Activated naive CD8-positive, alpha-beta T cell treated with anti-CD3 and anti-CD28 coated beads, Interleukin-2, amount 50 U/mL, for 16 hours (primary cell): ENCODE data around the gene TRAPPC13.
"Not testable (repeated sequence)": the region's sequence is repeated elsewhere in the genome, so short reads cannot be mapped to it uniquely, and the experiment has no call there.

ENCODE experiments used
- DNase-seq: peaks from one replicate; pipeline ENCODE4 v3.0.0-alpha.2; 2020; ENCODE audit warnings: low read depth, low spot score

TRAPPC13 gene, protein sequence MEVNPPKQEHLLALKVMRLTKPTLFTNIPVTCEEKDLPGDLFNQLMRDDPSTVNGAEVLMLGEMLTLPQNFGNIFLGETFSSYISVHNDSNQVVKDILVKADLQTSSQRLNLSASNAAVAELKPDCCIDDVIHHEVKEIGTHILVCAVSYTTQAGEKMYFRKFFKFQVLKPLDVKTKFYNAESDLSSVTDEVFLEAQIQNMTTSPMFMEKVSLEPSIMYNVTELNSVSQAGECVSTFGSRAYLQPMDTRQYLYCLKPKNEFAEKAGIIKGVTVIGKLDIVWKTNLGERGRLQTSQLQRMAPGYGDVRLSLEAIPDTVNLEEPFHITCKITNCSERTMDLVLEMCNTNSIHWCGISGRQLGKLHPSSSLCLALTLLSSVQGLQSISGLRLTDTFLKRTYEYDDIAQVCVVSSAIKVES

DNA sequence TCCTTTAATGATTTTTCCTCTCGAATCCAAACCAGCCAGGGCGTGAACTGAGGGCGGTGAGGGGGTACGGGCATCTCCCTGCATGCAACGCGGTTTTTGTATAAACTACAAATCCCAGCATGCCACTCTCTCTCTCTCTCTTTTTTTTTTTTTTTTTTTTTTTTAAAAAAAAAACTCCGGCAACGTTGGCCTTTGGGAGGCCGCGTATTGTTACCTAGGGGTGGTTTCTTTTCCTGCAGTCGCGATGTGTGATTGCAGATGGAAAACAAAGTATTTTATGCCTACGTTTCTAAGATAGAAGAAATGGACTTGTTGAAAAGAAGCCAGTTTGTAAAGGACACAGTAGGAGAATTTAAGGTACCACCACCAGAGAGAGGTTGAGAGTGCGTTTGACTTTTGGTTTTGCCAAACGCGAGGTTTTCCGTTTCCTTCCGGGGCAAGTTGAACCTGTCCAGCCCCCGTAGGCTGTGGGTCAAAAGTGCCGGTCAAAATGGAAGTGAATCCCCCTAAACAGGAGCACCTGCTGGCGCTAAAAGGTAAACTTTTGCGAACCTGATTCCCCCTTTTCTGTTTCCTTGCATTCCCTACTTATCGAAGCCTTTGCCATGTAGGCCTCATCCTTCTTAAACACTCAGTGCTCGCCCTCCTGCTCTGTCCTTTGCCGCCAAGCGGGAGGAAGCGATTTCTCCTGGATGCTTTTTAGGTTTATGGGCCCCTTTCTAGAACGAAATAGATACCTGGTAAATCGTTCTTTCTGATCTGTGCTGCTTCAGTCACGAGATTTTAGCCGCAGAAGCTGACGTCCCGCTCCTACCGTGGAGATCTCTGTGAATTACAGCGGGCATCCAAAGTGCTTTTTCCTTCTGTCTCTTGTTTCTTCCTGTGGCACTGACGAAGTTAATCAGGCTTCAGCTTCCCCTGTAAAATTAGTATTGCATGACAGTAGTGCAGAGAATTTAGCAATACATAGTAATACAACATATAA, at the start of gene TRAPPC13, which contains the start of gene SHLD3:
TRAPPC13 (plus strand) TSS at position 457 of the 985 bp plus-strand sequence; CDS start at position 491, 34 bp downstream.
SHLD3 (plus strand) TSS at position 457 of the 985 bp plus-strand sequence. CDS start 4,561 bp downstream, outside the sequence.
- DNase-seq: peak; percentile 48

GRCh38 chr5:65577141-65577540, 47.7 kb upstream of the TRAPPC13 start:
- no peak for DNase-seq

DNA sequence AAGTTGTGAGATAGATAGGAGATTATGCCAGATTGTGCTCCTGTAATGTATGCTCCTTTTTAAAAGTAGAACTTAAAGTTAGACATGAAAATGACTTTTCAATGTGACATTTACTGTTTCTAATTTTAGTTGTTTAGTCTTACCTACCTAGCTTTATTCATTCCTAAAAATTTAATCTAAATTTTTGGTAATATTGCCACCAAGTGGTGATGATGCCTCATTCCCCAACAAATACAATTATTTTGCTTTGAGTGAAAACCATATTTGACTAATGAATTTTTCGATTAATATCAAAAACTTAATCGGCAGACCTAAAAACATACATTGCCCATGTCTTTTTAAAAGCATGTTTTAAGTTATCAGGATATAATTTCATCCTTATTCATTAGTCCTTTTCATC, 36.1 kb upstream of the TRAPPC13 start:
- DNase-seq: no peak

GRCh38 chr5:65601761-65602160, 23.1 kb upstream of the TRAPPC13 start:
- DNase-seq: not testable (repeated sequence)

DNA sequence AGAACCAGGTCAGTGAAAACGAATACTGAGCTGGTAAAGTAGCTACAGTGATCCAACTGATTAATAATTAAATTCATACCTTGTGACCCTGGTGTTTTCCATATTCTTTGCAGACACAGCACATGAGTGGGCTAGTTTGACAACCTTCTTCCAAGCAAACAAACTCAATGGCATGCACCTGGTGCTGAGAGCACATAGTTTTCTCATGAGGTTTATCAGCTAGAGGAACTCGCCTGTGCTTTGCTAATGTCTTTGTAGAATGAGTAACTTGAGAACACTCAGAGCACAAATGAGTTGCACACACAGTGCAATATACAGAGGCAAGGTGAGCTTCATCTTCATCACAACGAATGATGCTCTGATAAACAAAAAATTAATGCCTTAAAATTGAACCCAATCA, 13.3 kb upstream of the TRAPPC13 start:
- no peak for DNase-seq

DNA sequence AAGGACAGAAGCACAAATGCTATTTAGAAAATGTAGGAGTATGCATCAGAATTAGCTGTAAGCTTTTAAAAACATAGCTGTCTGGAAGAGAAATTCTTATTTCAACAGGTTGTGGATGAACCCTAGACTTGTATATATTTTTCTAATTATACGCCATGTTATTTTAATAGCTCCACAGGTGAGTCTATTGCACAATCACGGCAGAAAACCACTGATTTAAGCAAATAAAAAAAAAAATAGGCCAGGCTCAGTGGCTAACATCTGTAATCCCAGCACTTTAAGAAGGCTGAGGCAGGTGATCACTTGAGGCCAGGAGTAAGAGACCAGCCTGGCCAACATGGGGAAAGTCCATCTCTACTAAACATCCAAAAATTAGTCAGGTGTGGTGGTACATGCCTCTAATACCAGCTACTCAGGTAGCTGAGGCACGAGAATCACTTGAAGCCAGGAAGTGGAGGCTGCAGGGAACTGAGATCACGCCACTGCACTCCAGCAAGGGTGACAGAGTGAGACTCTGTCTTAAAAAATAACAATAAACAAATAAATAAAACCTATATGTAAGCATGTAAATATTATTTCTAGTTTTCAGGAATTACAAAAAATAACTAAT, 12.4 kb upstream of the TRAPPC13 start:
- no peak for DNase-seq

GRCh38 chr5:65620021-65620420, 4.8 kb upstream of the TRAPPC13 start:
- no peak for DNase-seq

- not testable (repeated sequence) for DNase-seq
Measured at GRCh38 chr5:65621961-65622360, 2.9 kb upstream of the TRAPPC13 start.

DNA sequence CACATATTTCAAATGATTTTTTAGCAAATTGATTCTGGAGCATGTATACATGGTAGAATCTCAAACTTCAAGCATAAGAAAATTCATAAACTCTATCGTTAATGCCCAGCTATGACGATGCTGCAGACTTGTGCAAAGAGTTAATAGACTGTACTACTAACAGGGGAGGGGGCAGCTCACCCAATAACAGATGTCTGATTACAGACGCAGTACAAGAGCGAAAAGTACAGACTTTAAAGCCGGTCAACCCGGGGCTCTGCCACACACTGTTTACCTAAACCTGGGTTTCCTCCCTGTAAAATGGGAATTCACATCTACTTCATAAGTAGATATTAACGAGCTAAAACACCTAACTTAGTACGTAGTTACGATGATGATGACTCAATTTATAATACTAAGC, 1.3 kb upstream of the TRAPPC13 start:
- DNase-seq: no peak

- peak; percentile 77 for DNase-seq
Measured at GRCh38 chr5:65624025-65624570, 729 bp upstream of the TRAPPC13 start, which contains the start of gene TRIM23. TRIM23 (minus strand) TSS chr5:65624333; CDS start chr5:65624274, 59 bp downstream.

GRCh38 chr5:65625743-65626142, 916 bp downstream of the TRAPPC13 start:
- no peak for DNase-seq

DNA sequence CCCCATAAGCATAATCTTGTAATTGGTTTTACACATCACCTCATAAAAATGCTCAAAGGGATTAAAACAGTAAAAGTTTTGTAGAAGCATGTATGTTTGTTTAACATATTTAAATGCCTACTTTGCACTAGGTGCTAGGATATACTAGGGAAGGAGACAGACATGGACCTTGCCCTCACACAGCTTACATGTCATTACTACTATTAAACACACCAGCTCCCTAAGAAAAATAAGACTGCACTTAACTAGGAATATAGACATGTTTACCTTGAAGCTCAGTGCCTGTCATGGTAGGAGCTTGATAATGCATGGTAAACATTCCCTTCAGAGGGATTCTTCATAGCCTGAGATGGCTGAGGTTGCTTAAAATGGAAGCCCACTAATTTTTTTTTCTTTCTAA, 6.2 kb downstream of the TRAPPC13 start:
- DNase-seq: no peak

DNA sequence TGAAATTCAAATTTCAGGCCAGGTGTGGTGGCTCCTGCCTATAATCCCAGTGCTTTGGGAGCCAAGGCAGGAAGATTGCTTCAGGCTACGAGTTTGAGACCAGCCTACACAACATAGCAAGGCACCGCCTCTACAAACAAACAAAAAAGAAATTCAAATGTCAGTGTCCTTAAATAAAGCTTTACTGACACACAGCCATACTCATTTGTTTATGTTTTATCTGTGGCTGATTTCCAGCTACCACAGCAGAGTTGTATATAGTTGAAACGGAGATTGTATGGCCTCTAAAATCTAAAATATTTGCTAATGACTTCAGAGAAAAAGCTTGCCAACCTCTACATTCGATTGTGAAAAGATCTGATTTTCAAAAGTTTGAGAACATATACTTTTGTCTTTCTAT, 15.4 kb downstream of the TRAPPC13 start:
- DNase-seq: no peak

GRCh38 chr5:65646938-65647337, 22.1 kb downstream of the TRAPPC13 start:
- DNase-seq: no peak

DNA sequence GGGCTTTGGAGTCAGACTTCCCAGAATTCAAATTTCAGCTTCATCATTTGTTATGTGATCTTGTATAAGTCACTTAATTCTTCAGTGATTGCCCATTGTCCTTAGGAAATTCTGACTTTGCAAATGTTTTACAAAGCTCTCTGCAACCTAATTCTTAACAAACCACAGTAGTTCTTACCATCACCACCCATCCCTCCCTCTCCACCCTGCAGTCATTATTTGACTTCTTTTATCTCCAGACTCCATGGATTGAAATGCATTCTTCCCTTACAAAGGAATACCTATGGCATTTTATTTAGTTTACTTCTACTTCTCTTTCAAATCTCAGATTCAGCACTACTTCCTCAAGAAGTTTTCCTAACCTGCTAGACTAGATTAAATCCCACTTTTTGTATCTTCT, 23.1 kb downstream of the TRAPPC13 start:
- DNase-seq: no peak

DNA sequence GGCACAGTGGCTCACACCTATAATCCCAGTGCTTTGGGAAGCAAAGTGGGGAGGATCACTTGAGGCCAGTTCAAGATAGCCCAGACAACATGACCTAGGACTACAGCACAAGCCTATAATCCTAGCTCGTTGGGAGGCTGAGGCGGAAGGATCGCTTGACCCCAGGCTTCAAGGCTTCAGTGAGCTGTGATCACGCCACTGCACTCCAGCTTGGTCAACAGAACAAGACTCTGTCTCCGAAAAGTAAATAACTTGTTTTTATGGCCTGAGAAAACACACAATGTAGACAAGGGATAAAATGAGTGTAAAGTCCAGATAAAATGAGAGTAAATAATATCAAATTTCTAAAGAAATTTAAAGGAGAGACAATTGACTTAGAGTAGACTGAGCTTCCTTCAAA, 26.3 kb downstream of the TRAPPC13 start:
- no peak for DNase-seq

GRCh38 chr5:65654713-65655112, 29.9 kb downstream of the TRAPPC13 start:
- DNase-seq: no peak

DNA sequence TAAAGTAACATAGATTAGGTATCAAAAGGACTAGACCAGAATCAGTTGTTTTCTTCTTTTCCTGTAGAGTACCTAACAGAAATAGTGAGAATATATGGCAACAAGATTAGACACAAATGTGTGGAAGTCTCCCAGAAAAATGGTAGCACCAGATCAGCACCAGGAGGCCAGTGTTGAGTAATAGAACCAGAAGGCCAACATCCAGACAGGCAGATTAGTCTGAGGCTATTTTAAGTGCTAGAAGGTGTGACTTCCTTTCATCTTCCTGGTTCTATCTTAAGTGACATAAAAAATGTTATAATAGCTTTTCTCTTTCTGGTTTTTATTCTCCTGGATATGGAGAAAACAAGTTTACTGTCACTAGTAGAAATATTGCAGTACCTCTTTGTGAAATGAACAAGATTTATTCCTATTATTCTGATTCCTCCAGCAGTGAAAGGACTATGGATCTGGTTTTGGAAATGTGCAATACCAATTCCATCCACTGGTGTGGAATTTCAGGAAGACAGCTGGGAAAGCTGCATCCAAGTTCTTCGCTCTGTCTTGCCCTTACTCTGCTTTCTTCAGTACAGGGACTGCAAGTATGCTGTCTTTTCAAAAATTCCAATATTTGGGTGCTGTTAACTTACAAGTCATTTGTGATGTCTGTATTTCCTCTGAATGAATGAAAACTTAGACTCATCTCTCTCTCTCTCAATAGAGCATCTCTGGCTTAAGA, 39.1 kb downstream of the TRAPPC13 start:
- DNase-seq: no peak

GRCh38 chr5:65668696-65669095, 43.9 kb downstream of the TRAPPC13 start:
- DNase-seq: no peak

DNA sequence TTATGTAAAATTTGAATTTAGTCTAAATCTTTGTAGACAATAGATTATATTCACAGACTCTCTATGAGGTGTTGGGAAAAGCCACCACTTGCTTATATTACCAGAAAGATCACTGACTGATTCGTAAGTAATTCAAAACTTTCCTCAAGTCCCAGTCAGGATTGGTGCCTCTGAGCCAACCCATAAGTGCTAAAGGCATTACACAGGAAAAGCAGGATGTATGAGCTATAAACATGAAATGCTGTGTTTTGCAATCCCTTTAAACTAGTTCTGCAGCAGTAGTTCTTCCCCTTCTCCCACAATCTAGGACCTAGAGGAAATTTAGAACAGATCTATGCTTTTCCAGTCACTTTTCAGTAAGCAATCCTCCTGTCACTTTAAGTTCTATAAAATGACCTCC, 48.0 kb downstream of the TRAPPC13 start:
- no peak for DNase-seq

- no peak for DNase-seq
Measured at GRCh38 chr5:65674749-65675148, 49.9 kb downstream of the TRAPPC13 start.
